GM04503 (cell line): ENCODE results near the gene ZNF22.

ENCODE experiments used
- DNase-seq: peaks from one replicate; pipeline ENCODE4 v3.0.0-alpha.2; 2012; ENCODE audit warnings: low read depth

The ZNF22 gene

DNA sequence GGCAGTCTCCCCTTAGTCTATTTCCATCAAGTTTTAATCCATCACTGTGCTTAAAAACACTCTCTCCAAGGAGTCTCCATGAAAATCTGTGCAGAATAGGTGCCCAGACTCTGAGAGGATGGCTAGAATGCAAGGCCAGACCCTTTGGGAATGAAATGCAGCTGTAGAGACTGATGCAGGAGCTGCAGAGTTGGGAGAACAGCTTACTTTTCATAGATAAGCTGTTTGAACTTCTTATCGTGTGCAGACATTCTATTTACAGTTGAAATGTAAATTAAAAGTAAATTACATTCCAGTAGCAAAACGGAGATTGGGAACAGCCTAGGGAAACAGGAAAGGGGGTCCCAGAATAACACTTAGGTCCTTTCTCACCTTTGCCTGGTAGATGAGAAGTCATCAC is 14.9 kb downstream of the ZNF22 start:
- DNase-seq: no peak

DNA sequence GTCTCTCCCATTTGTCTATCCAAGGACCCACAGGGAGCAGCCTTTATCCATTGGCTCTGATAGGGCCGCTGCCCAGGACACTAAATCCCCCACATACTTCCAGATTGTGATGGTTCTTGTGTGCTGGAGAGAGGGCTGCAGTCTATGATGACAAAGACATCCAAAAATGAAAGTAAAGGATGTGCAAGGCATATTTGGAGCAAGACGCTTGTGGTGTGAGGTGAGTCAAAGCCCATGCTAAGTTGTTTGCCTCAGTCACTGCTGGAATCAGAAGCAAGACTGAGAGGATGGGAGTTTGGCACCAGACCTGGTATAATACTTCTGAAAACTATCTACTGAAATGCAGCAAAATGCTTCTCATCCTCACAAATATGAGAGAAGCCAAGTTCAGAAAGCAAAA is 22.7 kb downstream of the ZNF22 start:
- no peak for DNase-seq

DNA sequence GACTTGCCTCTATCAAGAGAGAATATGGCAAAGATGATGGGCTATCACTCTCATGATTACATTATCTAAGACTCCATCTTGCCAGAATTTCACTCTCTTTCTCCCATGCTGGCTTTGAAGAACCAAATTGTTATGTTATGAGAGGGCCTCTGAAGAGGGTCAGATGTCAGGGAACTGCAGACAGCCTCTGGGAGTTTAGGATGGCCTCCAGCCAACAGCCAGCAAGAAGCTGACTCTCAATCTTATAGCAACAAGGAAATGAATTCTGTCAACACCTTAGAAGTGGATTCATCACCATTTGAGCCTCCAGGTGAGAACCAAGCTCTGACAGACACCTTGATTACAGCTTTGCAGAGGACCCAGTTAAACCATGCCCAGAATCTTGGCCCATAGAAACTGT is 33.6 kb downstream of the ZNF22 start:
- DNase-seq: no peak

DNA sequence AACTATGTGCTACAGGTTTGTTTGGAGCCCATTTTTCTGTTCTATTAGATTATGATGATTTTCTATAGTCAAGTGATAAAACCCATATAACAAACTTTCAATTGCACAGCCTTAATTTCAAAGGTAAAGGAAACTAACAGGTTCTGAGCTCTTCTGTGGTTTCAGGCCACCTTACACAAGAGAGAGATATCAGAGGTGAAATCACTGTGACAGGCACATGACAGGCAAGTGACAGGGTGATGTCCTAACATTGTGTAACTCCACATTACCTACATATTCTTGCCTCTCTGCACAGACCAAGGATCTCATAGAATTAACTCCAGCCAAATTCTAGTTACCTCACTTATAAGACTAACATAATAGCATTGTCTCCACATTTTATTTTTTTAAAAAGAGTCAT is 35.0 kb downstream of the ZNF22 start:
- no peak for DNase-seq

DNA sequence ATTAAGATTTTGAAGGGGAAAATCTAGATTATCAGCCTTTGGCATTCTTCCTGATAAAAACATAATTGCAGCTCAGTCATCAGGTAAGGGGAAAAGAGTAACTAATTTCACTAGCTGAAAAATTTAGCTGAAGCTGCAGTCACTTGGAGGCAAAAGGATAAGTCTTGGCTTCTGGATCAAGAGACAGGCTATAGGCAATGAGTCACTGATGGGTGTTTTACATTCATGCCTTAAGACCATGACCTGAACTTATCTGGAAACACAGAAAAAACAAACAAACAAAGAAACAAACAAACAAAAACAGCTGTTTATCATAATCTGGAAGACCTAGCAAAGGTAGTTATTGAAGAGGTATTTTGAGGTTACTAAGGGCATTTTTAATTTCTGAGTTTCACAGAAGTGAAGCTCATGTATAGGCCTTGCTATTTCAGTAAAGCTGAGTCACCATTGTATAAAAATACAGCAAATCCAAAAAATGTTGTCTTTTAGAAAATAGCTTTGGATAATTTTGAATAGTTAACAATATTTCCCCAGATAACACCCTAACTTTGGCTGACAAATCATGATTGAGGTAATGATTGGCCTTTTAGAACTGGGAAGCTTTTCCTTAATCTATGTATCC is 40.3 kb downstream of the ZNF22 start:
- DNase-seq: no peak

DNA sequence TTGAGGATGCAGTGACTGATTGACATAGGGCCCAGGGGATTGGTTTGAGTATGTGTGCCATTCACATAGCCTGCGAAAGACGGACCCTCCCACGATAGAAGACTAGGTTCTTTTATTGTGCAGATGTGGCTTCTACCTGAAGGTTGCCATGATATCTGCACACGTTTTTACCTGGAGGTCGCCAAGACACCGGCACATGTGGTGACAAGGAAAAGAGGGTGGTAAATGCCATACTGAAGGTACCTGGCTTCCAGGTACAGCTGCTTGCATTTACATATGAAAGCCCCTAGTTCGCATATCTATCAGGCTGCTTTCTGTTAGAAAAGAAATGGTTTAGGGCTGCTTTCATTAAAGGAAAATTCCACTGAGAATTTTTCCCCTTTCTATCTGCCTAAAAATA is 43.6 kb downstream of the ZNF22 start:
- no peak for DNase-seq

DNA sequence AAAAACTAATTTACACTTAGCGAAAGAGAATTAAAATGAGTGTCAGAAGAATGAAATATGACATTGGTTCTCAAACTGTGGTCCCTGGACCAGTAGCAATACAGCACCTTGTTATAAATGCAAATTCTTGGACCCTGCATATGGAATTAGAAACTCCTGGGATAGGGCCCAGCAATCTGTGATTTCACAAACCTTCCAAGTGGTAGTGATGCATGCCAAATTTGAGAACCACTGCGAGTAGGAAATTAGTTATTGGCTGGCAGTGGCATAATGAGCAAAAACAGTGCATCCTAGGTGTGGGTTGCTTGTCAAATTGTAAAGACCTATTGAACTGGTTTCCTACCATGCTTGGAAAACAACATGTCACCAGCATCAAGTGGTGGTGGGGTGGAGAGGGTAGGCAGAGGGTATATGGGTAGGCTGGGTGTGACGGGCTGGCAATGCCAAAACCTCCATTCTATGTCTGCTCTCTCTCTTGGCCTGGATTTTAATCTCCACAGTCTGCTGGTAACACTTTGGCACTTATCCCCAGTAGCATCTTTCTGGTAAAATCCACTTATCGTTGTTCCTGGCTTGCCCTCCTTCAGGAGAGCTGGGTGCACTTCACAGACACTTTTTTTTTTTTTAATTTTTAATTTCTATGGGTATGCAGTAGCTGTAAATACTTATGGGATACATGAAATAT is 50.0 kb downstream of the ZNF22 start:
- DNase-seq: no peak

DNA sequence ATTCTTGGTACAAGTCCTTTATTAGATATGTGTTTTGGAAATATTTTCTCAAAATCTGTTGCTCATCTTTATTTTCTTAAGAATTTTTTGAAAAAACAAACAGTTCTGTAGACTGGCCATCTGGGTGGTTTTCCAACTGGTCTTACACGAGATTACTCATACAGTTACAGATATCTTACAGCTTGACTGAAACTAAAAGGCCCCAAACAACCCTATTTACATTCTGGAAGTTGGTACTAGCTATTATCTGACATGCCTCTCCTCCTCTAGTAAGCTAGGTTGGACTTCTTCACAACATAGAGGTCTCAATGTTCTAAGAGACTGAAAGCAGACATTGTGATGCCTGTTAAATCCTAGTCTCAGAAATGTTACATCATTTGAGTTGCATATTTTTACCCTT is 52.0 kb downstream of the ZNF22 start:
- no peak for DNase-seq

DNA sequence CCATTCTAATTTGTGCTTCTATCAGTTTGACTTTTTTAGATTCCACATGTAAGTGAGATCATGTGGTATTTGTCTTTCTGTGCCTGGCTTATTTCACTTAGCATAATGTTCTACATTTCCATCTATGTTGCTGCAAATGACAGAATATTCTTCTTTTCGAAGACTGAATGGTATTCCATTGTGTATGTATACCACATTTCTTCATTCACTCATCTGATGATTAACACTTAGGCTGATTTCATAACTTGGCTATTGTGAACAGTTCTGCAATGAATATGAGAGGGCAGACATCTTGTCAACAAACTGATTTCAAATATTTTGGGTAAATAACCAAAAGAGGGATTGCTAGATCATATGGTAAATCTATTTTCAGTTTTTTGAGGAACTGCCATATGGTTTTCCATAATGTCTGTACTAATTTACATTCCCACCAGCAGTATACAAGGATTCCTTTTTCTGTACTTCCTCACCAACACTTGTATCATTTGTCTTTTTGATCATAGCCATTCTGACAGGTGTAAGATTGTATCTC is 52.9 kb downstream of the ZNF22 start:
- DNase-seq: no peak
